ENCODE data around the gene MPIG6B. TPM values are rescaled to one million over a fixed set of nuclear protein-coding genes. Genes with fewer than 3 reads are reported as not detected.

MPIG6B gene, protein sequence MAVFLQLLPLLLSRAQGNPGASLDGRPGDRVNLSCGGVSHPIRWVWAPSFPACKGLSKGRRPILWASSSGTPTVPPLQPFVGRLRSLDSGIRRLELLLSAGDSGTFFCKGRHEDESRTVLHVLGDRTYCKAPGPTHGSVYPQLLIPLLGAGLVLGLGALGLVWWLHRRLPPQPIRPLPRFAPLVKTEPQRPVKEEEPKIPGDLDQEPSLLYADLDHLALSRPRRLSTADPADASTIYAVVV
- total RNA-seq = 1 to 10 TPM in 1 of 2 donors, under 1 TPM in 1; 0.52 to 1.1 TPM
- long read RNA-seq, donor 1 = 0 reads
- long read RNA-seq, donor 2 = 0 reads

- intact Hi-C loops (cut with DNase I) = loop anchor here in 1 of 2 donors (1.0 to 10.0 kb wide), 3 partner anchors 33 to 719 kb away; partner anchors contain the start of gene VARS1
Observed at GRCh38 chr6:31723245-31723979, at the start of gene MPIG6B. Gene MPIG6B (plus strand): TSS chr6:31723373. CDS start chr6:31723384, 11 bp downstream.

GRCh38 chr6:31676322-31676903, 46.8 kb upstream of the MPIG6B start:
- no peak for DNase-seq (ENCODE audit: low spot score)
- intact Hi-C loops (cut with DNase I) = loop anchor here in 1 of 2 donors (5.0 kb wide), 1 partner anchor 276 kb away; no protein-coding TSS in a partner anchor

More at GRCh38 chr6:31723245-31723979, at the start of gene MPIG6B:
- no peak for DNase-seq (ENCODE audit: low spot score)

- DNase-seq (ENCODE audit: low spot score) = no peak
- intact Hi-C loops (cut with DNase I) = loop anchor here in 1 of 2 donors (5.0 kb wide), 1 partner anchor 275 kb away; no protein-coding TSS in a partner anchor
Observed at GRCh38 chr6:31676904-31677303, 46.3 kb upstream of the MPIG6B start.

DNA sequence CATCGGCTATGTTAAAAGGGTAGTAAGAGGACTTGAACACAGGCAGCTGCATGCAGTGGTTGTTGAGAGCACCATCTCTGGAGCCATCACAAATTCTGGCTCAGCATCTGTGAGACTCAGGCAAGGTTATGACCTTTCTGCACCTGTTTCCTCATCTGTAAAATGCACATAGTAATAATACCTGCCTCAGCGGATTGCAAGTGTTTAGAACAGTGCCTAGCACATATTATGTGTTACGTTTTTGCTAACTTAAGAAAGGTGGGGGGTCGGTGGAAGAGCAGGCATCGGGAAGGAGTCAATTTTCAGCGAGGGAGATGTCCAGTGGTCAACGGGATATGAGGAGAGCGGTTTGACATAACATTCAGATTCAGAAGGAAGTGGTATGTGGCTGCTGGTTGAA, 45.2 kb upstream of the MPIG6B start:
- intact Hi-C loops (cut with DNase I) = loop anchor here in 1 of 2 donors (5.0 kb wide), 1 partner anchor 274 kb away; no protein-coding TSS in a partner anchor
- no peak for DNase-seq (ENCODE audit: low spot score)

GRCh38 chr6:31680226-31681134, 42.7 kb upstream of the MPIG6B start, which contains the start of gene LY6G5C:
Gene LY6G5C (minus strand): TSS chr6:31681067. CDS start chr6:31680373, 694 bp downstream.
- intact Hi-C loops (cut with DNase I) = loop anchor here (5.0 to 10.0 kb wide), 2 partner anchors 152 to 154 kb away; no protein-coding TSS in a partner anchor

DNA sequence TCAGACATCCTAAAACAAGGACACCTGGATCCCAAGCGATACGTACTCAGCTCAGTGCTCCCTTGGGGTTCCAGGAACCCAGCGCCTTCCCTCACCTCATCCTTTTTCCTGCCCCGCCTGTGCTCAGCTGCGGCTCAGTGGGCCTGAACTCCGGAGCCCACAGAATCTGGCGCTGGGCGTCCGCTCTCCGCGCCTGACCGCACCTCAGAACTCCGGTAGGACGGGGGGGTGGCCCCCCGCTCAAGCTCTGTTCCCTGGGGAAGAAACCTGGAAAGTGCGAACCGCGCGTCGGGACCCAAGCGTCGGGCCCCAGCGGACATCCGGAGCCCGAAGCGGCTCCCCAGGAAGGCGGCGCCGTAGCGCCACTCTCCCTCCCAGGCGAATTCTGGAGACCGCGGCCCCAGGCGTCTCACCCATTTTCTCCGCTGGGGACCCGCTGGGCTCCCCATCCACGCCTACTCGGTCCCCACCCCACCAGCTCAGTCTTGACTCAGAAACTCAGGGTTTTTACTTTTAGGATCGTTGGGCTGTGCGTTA, 42.0 kb upstream of the MPIG6B start:
- no peak for DNase-seq (ENCODE audit: low spot score)
- intact Hi-C loops (cut with DNase I) = loop anchor here (5.0 to 10.0 kb wide), 2 partner anchors 151 to 154 kb away; no protein-coding TSS in a partner anchor

More at GRCh38 chr6:31680226-31681134, 42.7 kb upstream of the MPIG6B start, which contains the start of gene LY6G5C:
- peak; percentile 95 for DNase-seq (ENCODE audit: low spot score)

GRCh38 chr6:31683591-31683990, 39.6 kb upstream of the MPIG6B start:
- intact Hi-C loops (cut with DNase I) = loop anchor here (5.0 to 10.0 kb wide), 2 partner anchors 149 to 151 kb away; no protein-coding TSS in a partner anchor
- no peak for DNase-seq (ENCODE audit: low spot score)

DNA sequence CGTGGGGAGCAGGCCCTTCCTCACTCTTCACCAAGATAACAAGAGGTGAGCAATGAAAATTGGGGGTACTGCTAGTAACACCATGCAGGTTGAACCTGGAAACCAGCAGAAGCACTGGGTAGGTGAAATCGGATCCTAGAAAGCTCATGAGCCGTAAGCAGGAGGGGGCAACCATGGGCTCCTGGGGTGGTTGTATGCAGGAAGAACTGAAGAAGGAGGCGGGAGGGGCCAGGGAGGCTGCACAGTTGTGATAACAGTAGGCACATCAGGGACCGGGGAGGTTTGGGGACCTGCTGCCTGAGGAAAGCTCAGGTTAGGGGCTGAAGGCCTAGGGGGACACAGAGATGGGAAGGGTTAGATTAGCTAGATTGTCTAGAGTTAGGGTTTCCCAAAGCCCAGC, 36.7 kb upstream of the MPIG6B start:
- intact Hi-C loops (cut with DNase I) = loop anchor here in 1 of 2 donors (10.0 kb wide), 1 partner anchor 148 kb away; no protein-coding TSS in a partner anchor
- DNase-seq (ENCODE audit: low spot score) = no peak

- DNase-seq (ENCODE audit: low spot score) = no peak
- intact Hi-C loops (cut with DNase I) = loop anchor here in 1 of 2 donors (10.0 kb wide), 1 partner anchor 147 kb away; no protein-coding TSS in a partner anchor
Observed at GRCh38 chr6:31687321-31687720, 35.9 kb upstream of the MPIG6B start.

DNA sequence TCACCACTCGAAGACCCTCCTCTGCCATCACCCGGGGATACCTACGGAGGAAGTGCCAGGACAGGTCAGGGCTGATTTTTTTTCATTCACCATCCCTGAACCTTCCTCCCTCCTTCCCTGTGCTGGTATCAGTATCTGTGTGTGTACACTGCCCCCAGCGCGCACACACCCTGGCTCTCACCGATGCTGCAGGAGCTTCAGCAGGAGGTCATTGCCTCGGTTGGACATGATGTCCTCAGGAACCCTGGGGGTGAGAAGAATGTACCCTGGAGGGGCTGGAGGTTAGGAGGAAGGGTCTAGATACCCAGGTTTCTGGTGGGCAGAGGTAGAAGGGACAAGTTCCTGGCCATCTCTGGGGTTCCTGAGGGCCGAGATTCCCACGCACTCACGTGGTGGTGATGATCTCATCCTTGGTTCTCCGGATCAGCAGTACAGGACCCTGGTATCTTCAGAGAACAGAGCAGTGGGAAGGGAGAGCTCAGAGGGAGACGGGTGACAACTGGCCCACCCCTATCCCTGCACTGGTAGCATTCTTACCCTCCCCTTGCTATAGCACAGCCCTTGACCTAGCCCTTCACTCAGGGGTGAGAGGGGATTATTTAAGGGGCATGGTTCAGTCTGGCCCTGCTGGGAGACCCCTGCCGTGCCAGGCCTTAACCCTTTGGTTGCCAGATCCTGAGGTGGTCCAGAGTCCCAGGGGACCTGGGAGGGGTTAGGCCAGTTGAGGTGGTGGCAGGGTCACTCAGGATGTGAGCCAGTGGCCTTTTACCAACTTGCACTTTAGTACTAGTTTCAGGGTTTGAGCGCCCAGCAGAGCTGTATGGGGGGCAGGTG, 35.1 kb upstream of the MPIG6B start:
- DNase-seq (ENCODE audit: low spot score) = peak; percentile 64
- intact Hi-C loops (cut with DNase I) = loop anchor here in 1 of 2 donors (10.0 kb wide), 1 partner anchor 147 kb away; no protein-coding TSS in a partner anchor

DNA sequence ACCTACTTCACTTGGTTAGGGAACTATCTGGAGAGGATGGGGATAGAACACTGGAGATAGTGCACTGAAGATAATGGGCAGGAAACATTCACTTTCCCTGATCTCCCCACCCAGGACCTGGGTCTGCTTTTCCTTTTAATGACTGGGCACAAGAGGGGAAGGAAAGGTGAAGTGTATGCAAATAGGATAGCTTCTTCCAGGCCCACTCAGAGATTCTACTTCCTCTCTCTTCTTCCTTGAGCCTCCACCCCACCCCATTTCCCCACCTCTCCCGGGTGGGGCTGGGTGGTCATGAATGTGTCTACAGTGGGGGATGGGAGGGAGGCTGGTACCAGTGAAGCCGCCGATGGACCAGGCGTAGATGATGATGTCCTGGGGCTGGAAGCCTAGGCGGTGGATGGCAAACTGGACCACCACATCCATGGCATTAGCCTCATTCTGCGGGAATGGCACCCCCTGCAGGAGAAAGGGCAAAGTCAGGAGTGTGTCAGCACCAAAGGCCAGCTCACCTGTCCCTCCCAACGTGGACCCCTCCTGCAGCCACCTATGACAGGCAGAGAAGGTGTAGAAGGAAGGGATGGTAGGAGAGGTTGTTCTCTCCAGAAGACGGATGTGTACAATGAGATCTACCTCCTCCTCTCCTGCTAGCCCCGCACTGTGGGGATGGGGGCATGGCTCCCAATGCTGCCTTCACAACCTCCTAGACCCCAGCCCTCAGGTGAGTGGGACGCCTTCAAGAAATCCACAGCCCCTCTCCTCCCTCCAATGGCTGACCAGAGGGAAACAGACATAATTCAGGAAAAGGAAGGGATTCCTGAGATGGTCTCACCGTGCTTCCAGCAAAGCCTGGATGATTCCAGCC, 33.7 kb upstream of the MPIG6B start:
- DNase-seq (ENCODE audit: low spot score) = no peak
- intact Hi-C loops (cut with DNase I) = loop anchor here in 1 of 2 donors (10.0 kb wide), 1 partner anchor 145 kb away; no protein-coding TSS in a partner anchor

- intact Hi-C loops (cut with DNase I) = no loop called here
- peak; percentile 66 for DNase-seq (ENCODE audit: low spot score)
Observed at GRCh38 chr6:31690231-31691077, 32.7 kb upstream of the MPIG6B start.

DNA sequence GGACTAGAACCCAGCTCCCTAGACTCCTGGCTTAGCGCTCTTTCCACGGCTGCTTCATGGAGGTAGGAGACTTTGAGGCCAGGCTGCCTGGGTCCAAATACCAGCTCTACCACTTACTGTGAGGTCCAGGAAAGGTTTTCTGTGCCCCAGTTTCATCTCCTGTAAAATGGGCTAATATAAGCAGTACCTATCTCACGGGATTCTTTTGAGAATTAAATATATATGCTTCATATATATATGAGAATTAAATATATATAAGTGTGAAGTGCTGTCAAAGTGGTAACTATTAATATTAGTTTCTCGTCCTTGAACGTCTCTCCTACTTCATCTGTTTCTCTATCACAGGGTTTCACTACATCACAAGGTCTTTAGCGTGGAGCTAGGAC, 32.1 kb upstream of the MPIG6B start:
- no peak for DNase-seq (ENCODE audit: low spot score)
- intact Hi-C loops (cut with DNase I) = no loop called here

GRCh38 chr6:31691564-31692108, 31.5 kb upstream of the MPIG6B start:
- DNase-seq (ENCODE audit: low spot score) = peak; percentile 76
- intact Hi-C loops (cut with DNase I) = no loop called here

GRCh38 chr6:31692353-31692752, 30.8 kb upstream of the MPIG6B start:
- intact Hi-C loops (cut with DNase I) = no loop called here
- no peak for DNase-seq (ENCODE audit: low spot score)

All from posterior vena cava (tissue), 2 donors.